VCaP (cell line): ENCODE results near the gene MCRIP2.

Experiments
- H3K27ac ChIP-seq: fragments of 450-650 bp; 2 replicates; pipeline ENCODE4 v1.5.1; 2017
- CTCF ChIP-seq: fragments of 450-650 bp; conservative IDR thresholded peaks from 2 replicates; pipeline ENCODE4 v1.5.1; 2017; ENCODE audit warnings: mild to moderate bottlenecking, moderate library complexity

Gene MCRIP2

GRCh38 chr16:658679-659571 lies 17.3 kb downstream of the MCRIP2 start:
- H3K27ac ChIP-seq: no peak overlapping the region
- no peak; the same call in 1 of the 2 replicates for TF ChIP-seq CTCF

GRCh38 chr16:659618-660017 lies 18.0 kb downstream of the MCRIP2 start:
- TF ChIP-seq CTCF: no peak
- H3K27ac ChIP-seq: peak overlapping the region; percentile 81; the same call in 1 of the 2 replicates

- no peak for TF ChIP-seq CTCF
- peak overlapping the region; percentile 81 for H3K27ac ChIP-seq
These were observed 18.5 kb downstream of the MCRIP2 start for GRCh38 chr16:660132-660458.

GRCh38 chr16:660459-661183 lies 19.0 kb downstream of the MCRIP2 start:
- TF ChIP-seq CTCF: peak; percentile 58
- H3K27ac ChIP-seq: peak overlapping the region; percentile 81

- TF ChIP-seq CTCF: no peak
- peak overlapping the region; percentile 81 for H3K27ac ChIP-seq
These were observed 19.7 kb downstream of the MCRIP2 start for GRCh38 chr16:661184-661821.

- peak overlapping the region; percentile 81 for H3K27ac ChIP-seq
- TF ChIP-seq CTCF: no peak
These were observed 20.5 kb downstream of the MCRIP2 start for GRCh38 chr16:662095-662494.

- H3K27ac ChIP-seq: no peak overlapping the region
- no peak for TF ChIP-seq CTCF
These were observed 21.0 kb downstream of the MCRIP2 start for GRCh38 chr16:662597-662996.
